ENCODE measurements around the gene SYNE2.
"Not testable (repeated sequence)": the region's sequence is repeated elsewhere in the genome, so short reads cannot be mapped to it uniquely, and the experiment has no call there.

The SYNE2 gene

GRCh38 chr14:64012720-64013119 lies 159.9 kb downstream of the SYNE2 start:
- Histone ChIP-seq H3K36me3 (ENCODE audit: insufficient read depth, low read length) (peaks cover 16% of the 10 kb centered on the region), H3K27ac (no peak overlapping the region), H3K4me3 (no peak overlapping the region), H3K9ac (ENCODE audit: insufficient read length) (no peak overlapping the region), H3K9me3 (ENCODE audit: low read depth, low read length) (no peaks in the 10 kb centered on the region)
- no peak for DNase-seq (ENCODE audit: low read depth, low spot score)
- no peak for TF ChIP-seq FOXP2 (optimal IDR thresholded peaks at IDR 0.05; ENCODE audit: control extremely low read depth, extremely low read length, insufficient read depth)
- no peak for TF ChIP-seq POLR2AphosphoS5 (IDR thresholded peaks at IDR 0.05; ENCODE audit: borderline replicate concordance, low read depth, low read length)
- TF ChIP-seq EZH2 (IDR thresholded peaks at IDR 0.05): no peak

GRCh38 chr14:64025479-64025878 lies 172.7 kb downstream of the SYNE2 start:
- Histone ChIP-seq H3K4me3 (no peak overlapping the region), H3K9me3 (ENCODE audit: low read depth, low read length) (no peaks in the 10 kb centered on the region), H3K36me3 (ENCODE audit: insufficient read depth, low read length) (peaks cover 53% of the 10 kb centered on the region), H3K9ac (ENCODE audit: insufficient read length) (no peak overlapping the region), H3K27ac (no peak overlapping the region)
- TF ChIP-seq FOXP2 (optimal IDR thresholded peaks at IDR 0.05; ENCODE audit: control extremely low read depth, extremely low read length, insufficient read depth) (no peak), EZH2 (IDR thresholded peaks at IDR 0.05) (no peak), POLR2AphosphoS5 (IDR thresholded peaks at IDR 0.05; ENCODE audit: borderline replicate concordance, low read depth, low read length) (no peak)
- no peak for DNase-seq (ENCODE audit: low read depth, low spot score)

- H3K36me3 ChIP-seq (ENCODE audit: insufficient read depth, low read length): peaks cover 53% of the 10 kb centered on the region
- TF ChIP-seq EZH2 (IDR thresholded peaks at IDR 0.05) (no peak), FOXP2 (optimal IDR thresholded peaks at IDR 0.05; ENCODE audit: control extremely low read depth, extremely low read length, insufficient read depth) (no peak), POLR2AphosphoS5 (IDR thresholded peaks at IDR 0.05; ENCODE audit: borderline replicate concordance, low read depth, low read length) (no peak)
Observed at GRCh38 chr14:64026600-64026999, 173.8 kb downstream of the SYNE2 start.

GRCh38 chr14:64035143-64035542 lies 182.3 kb downstream of the SYNE2 start:
- no peak for DNase-seq (ENCODE audit: low read depth, low spot score)
- no peak overlapping the region for H3K27ac ChIP-seq
- TF ChIP-seq EZH2 (IDR thresholded peaks at IDR 0.05) (no peak), FOXP2 (optimal IDR thresholded peaks at IDR 0.05; ENCODE audit: control extremely low read depth, extremely low read length, insufficient read depth) (no peak), POLR2AphosphoS5 (IDR thresholded peaks at IDR 0.05; ENCODE audit: borderline replicate concordance, low read depth, low read length) (no peak)
- no peak overlapping the region for H3K4me3 ChIP-seq
- peaks cover 16% of the 10 kb centered on the region; the same call in 1 of the 2 replicates for H3K36me3 ChIP-seq (ENCODE audit: insufficient read depth, low read length)
- no peaks in the 10 kb centered on the region for H3K9me3 ChIP-seq (ENCODE audit: low read depth, low read length)
- H3K9ac ChIP-seq (ENCODE audit: insufficient read length): no peak overlapping the region

More at GRCh38 chr14:64026600-64026999, 173.8 kb downstream of the SYNE2 start:
- no peak overlapping the region for H3K27ac ChIP-seq
- H3K4me3 ChIP-seq: no peak overlapping the region
- H3K9me3 ChIP-seq (ENCODE audit: low read depth, low read length): no peaks in the 10 kb centered on the region
- no peak for DNase-seq (ENCODE audit: low read depth, low spot score)
- no peak overlapping the region for H3K9ac ChIP-seq (ENCODE audit: insufficient read length)

- H3K27ac ChIP-seq; H3K36me3 ChIP-seq (ENCODE audit: insufficient read depth, low read length); H3K4me3 ChIP-seq; DNase-seq (ENCODE audit: low read depth, low spot score); H3K9me3 ChIP-seq (ENCODE audit: low read depth, low read length); H3K9ac ChIP-seq (ENCODE audit: insufficient read length): not testable (repeated sequence)
Observed at GRCh38 chr14:64037869-64038745, 185.3 kb downstream of the SYNE2 start.

- TF ChIP-seq FOXP2 (optimal IDR thresholded peaks at IDR 0.05; ENCODE audit: control extremely low read depth, extremely low read length, insufficient read depth): no peak
- TF ChIP-seq EZH2 (IDR thresholded peaks at IDR 0.05): no peak
- TF ChIP-seq POLR2AphosphoS5 (IDR thresholded peaks at IDR 0.05; ENCODE audit: borderline replicate concordance, low read depth, low read length): no peak
- Histone ChIP-seq H3K27ac (no peak overlapping the region), H3K9ac (ENCODE audit: insufficient read length) (no peak overlapping the region), H3K9me3 (ENCODE audit: low read depth, low read length) (no peaks in the 10 kb centered on the region), H3K36me3 (ENCODE audit: insufficient read depth, low read length) (0 out of 2 replicates have a peak, but pooled peaks cover 3% of the 10 kb centered on the region), H3K4me3 (no peak overlapping the region)
- no peak for DNase-seq (ENCODE audit: low read depth, low spot score)
Observed at GRCh38 chr14:64038841-64039542, 186.2 kb downstream of the SYNE2 start.

- Histone ChIP-seq H3K27ac (no peak overlapping the region), H3K36me3 (ENCODE audit: insufficient read depth, low read length) (0 out of 2 replicates have a peak, but pooled peaks cover under 1% of the 10 kb centered on the region), H3K9me3 (ENCODE audit: low read depth, low read length) (no peaks in the 10 kb centered on the region), H3K9ac (ENCODE audit: insufficient read length) (no peak overlapping the region), H3K4me3 (no peak overlapping the region)
- no peak for DNase-seq (ENCODE audit: low read depth, low spot score)
- TF ChIP-seq FOXP2 (optimal IDR thresholded peaks at IDR 0.05; ENCODE audit: control extremely low read depth, extremely low read length, insufficient read depth): no peak
- no peak for TF ChIP-seq EZH2 (IDR thresholded peaks at IDR 0.05)
- no peak for TF ChIP-seq POLR2AphosphoS5 (IDR thresholded peaks at IDR 0.05; ENCODE audit: borderline replicate concordance, low read depth, low read length)
Observed at GRCh38 chr14:64040044-64040443, 187.2 kb downstream of the SYNE2 start.

- H3K36me3 ChIP-seq (ENCODE audit: insufficient read depth, low read length); H3K4me3 ChIP-seq; DNase-seq (ENCODE audit: low read depth, low spot score); H3K27ac ChIP-seq; H3K9ac ChIP-seq (ENCODE audit: insufficient read length); H3K9me3 ChIP-seq (ENCODE audit: low read depth, low read length): not testable (repeated sequence)
Observed at GRCh38 chr14:64043296-64043695, 190.5 kb downstream of the SYNE2 start.
